Coronary artery (tissue), 2 donors: ENCODE data around the gene NXF2B.

Source experiments
- DNase-seq: peaks from one replicate; pipeline ENCODE4 v3.0.0-alpha.2; 2017; ENCODE audit warnings: low spot score
- H3K27ac ChIP-seq, 2 donors: fragments of 200-600 bp; sonication (generic); one replicate each; pipeline ENCODE4 v1.5.1; 2016 to 2019
- H3K4me3 ChIP-seq: fragments of 200-600 bp; sonication (generic); 2 replicates; pipeline ENCODE4 v1.5.1; 2016; ENCODE audit warnings: mild to moderate bottlenecking, moderate library complexity
- CTCF ChIP-seq: fragments of 200-600 bp; sonication (generic); IDR thresholded peaks from one replicate; pipeline ENCODE4 v1.5.1; 2019; ENCODE audit warnings: antibody characterized with exemption

Gene NXF2B

DNA sequence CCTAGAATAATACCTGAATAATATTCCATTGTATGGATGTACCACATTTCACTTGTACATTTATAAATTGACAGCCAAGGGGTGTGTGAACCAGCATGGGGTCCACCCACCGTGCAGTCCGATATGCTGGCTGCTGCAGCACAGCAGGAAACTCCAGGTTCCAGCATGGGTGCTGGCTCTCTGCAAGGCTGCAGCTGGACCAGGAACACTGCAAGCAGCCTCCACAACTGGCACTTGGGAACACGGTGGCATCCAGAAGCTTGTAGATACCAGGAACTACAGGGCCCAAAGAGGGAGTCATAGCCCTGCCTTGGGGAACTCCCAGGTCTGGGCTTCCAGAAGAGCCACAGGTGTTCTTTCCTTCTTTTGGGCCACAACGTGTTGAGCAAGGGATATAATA, 101.6 kb downstream of the NXF2B start:
- Histone ChIP-seq H3K4me3 (no peak overlapping the region), H3K27ac (no peak overlapping the region)
- no peak for DNase-seq
- no peak for TF ChIP-seq CTCF
